NT2/D1 (cell line): ENCODE results near the gene IL22.

ENCODE experiments used
- SUZ12 ChIP-seq: IDR thresholded peaks from 2 replicates; pipeline ENCODE4 v1.6.1; 2011; ENCODE audit not compliant: insufficient read length, insufficient read depth; ENCODE audit errors: extremely low read depth
- ZNF274 ChIP-seq: IDR thresholded peaks from 2 replicates; pipeline ENCODE4 v1.6.1; 2011; ENCODE audit warnings: mild to moderate bottlenecking, low read depth, low read length

- TF ChIP-seq SUZ12 (no peak), ZNF274 (no peak)
Measured at GRCh38 chr12:68290126-68290525, 36.7 kb upstream of the IL22 start.
